B cell (primary cell): ENCODE data around the gene GUCA2B. TPM values are rescaled to one million over a fixed set of nuclear protein-coding genes. Genes with fewer than 3 reads are reported as not detected.

Experiments used
- ATAC-seq: fragments of 200-7000 bp; cut with Tn5 transposase; one replicate; pipeline ENCODE4 v1.10.0; 2021; ENCODE audit warnings: low read depth, mild to moderate bottlenecking, moderate number of reproducible peaks, moderate library complexity
- CTCF ChIA-PET: fragments of 350-600 bp; sonication (Branson Sonifier 250); formaldehyde crosslinking; loops from one replicate; lab custom pipeline; 2021; ENCODE audit warnings: antibody characterized with exemption, inconsistent platforms; lab: Charles Lee
- POLR2A ChIA-PET: fragments of 350-600 bp; sonication (Branson Sonifier 250); formaldehyde crosslinking; loops from one replicate; lab custom pipeline; 2021; ENCODE audit warnings: antibody characterized with exemption; lab: Charles Lee
- DNase-seq: peaks from one replicate; pipeline ENCODE4 v3.0.0; 2013
- H2AFZ ChIP-seq: 2 replicates; pipeline ENCODE4 v1.6.1; 2012; ENCODE audit warnings: mild to moderate bottlenecking, low read depth, low read length; ENCODE audit not compliant: insufficient read depth, poor library complexity, severe bottlenecking
- H3K27ac ChIP-seq, 2 donors: 1 replicate in 1 of 2; 2 replicates in 1 of 2; pipeline ENCODE4 v1.5.1; 2012 to 2013; ENCODE audit warnings: low read length in 2 of 2, mild to moderate bottlenecking in 2 of 2, moderate library complexity in 1 of 2
- H3K27me3 ChIP-seq, 4 experiments: fragments of 200-600 bp in 1 of 4; sonication (generic) in 1 of 4; replicated peaks in 1 of 4; 1 replicate in 2 of 4; 2 replicates in 2 of 4; pipeline versions ENCODE4 v1.6.1 to v1.7.0; 2013 to 2016; ENCODE audit warnings: low read length in 3 of 4, mild to moderate bottlenecking in 2 of 4, mixed read lengths in 1 of 4, moderate library complexity in 1 of 4; ENCODE audit not compliant: insufficient read depth in 4 of 4, control insufficient read depth in 3 of 4; ENCODE audit errors: control extremely low read depth in 1 of 4
- H3K36me3 ChIP-seq, 2 experiments: replicated peaks in 1 of 2; 1 replicate in 1 of 2; 2 replicates in 1 of 2; pipeline versions ENCODE4 v1.6.1 to v1.7.1; 2013; ENCODE audit warnings: low read length in 1 of 2; ENCODE audit not compliant: insufficient read depth in 2 of 2, control insufficient read depth in 1 of 2; ENCODE audit errors: control extremely low read depth in 1 of 2, extremely low read depth in 1 of 2
- H3K4me1 ChIP-seq, 2 donors: fragments of 200-600 bp in 1 of 2; sonication (generic) in 1 of 2; 1 replicate in 1 of 2; 2 replicates in 1 of 2; pipeline versions ENCODE4 v1.5.1 to v1.6.1; 2013 to 2017; ENCODE audit warnings: low read length in 2 of 2; ENCODE audit not compliant: control insufficient read depth in 2 of 2, insufficient read depth in 2 of 2
- H3K4me2 ChIP-seq: replicated peaks from 2 replicates; pipeline ENCODE3; 2012; ENCODE audit warnings: mild to moderate bottlenecking, low read depth, low read length; ENCODE audit not compliant: poor library complexity, severe bottlenecking
- H3K4me3 ChIP-seq, 5 experiments: fragments of 200-600 bp in 1 of 5; sonication (generic) in 1 of 5; 1 replicate in 3 of 5; 2 replicates in 2 of 5; pipeline versions ENCODE4 v1.5.1 to v1.7.0; 2011 to 2016; ENCODE audit warnings: low read length in 4 of 5, mild to moderate bottlenecking in 4 of 5, low read depth in 2 of 5, control low read depth in 1 of 5, moderate library complexity in 1 of 5; ENCODE audit not compliant: insufficient read depth in 1 of 5; ENCODE audit errors: control extremely low read depth in 1 of 5, extremely low read depth in 1 of 5
- H3K79me2 ChIP-seq: fragments of 200-600 bp; sonication (generic); one replicate; pipeline ENCODE4 v1.6.0; 2016; ENCODE audit warnings: low read length; ENCODE audit not compliant: control insufficient read depth, insufficient read depth
- H3K9ac ChIP-seq: fragments of 200-600 bp; sonication (generic); 2 replicates; pipeline ENCODE4 v1.6.1; 2017; ENCODE audit warnings: mild to moderate bottlenecking, low read length, moderate library complexity
- H3K9me3 ChIP-seq, 3 donors: one replicate each; pipeline versions ENCODE4 v1.6.1 to v1.7.1; 2013; ENCODE audit warnings: low read length in 2 of 3; ENCODE audit not compliant: control insufficient read depth in 2 of 3, insufficient read depth in 1 of 3; ENCODE audit errors: control extremely low read depth in 1 of 3
- H4K20me1 ChIP-seq: 2 replicates; pipeline ENCODE4 v1.6.0; 2012; ENCODE audit warnings: mild to moderate bottlenecking, low read length; ENCODE audit not compliant: insufficient read depth, control insufficient read depth, poor library complexity, severe bottlenecking
- H3K27ac Mint-ChIP-seq: one replicate; pipeline ENCODE4 v1.8.0; 2021; ENCODE audit warnings: mixed read lengths
- H3K27me3 Mint-ChIP-seq: one replicate; pipeline ENCODE4 v1.8.0; 2021; ENCODE audit warnings: mixed read lengths
- H3K4me1 Mint-ChIP-seq: one replicate; pipeline ENCODE4 v1.8.0; 2021; ENCODE audit warnings: mixed read lengths
- H3K4me3 Mint-ChIP-seq: one replicate; pipeline ENCODE4 v1.8.0; 2021; ENCODE audit warnings: mixed read lengths
- H3K9me3 Mint-ChIP-seq: one replicate; pipeline ENCODE4 v1.8.0; 2022; ENCODE audit warnings: mixed read lengths; ENCODE audit not compliant: insufficient read depth
- EZH2 ChIP-seq: IDR thresholded peaks from 2 replicates; pipeline ENCODE4 v1.6.1; 2012; ENCODE audit warnings: borderline replicate concordance, low read depth, mild to moderate bottlenecking, moderate library complexity, low read length; ENCODE audit not compliant: insufficient read depth, poor library complexity, severe bottlenecking
- WGBS: methylation state at CpG from one replicate; pipeline ENCODE4 v1.1.5; 2013; ENCODE audit warnings: missing lambda C conversion rate; ENCODE audit not compliant: insufficient coverage; 5-methylcytosine and 5-hydroxymethylcytosine counted together
- intact Hi-C: fragments of 100-400 bp; cut with micrococcal nuclease; formaldehyde crosslinking; loops from one replicate; pipeline ENCODE4 v1.10.0; 2022
- polyA plus RNA-seq: library from polyadenylated mRNA; depleted of rRNA; stranded (reverse); fragments of >200 nt; gene quantifications from 2 replicates; pipeline ENCODE4 v1.2.3, GENCODE V29; 2012
- total RNA-seq, 2 donors: library from RNA; stranded (reverse); fragments of 120-200 nt in 1 of 2; gene quantifications; 1 replicate in 1 of 2; 2 replicates in 1 of 2; pipeline versions ENCODE4 v1.2.3 to v1.2.4, GENCODE V29; 2013 to 2022
- TF ChIP-seq, protein P1 (sequence below): fragments of 200-600 bp; IDR thresholded peaks from one replicate; pipeline ENCODE4 v1.8.0; 2022; ENCODE audit warnings: antibody characterized with exemption, mild to moderate bottlenecking

Gene GUCA2B
- total and polyA plus RNA-seq, 2 donors (not counting 1 experiment from before 2014, with no cell fraction given), result not detected

DNA sequence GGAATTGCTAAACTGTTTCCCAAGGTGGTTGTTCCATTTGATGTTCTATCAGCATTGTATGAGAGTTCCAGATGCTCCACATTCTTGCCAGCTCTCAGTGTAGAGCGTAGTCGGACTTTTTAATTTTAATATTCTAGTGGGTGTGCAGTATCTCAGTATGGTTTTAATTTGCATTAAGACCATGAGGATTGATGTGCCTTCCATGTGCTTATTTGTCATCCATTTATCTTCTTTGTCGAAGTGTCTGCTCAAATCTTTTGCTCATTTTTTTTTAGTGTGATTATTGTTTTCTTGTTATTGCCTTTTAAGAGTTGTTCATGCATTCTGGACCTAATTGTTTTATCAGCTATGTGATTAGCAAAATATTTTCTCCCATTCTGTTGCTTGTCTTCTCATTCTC, 13.8 kb upstream of the GUCA2B start:
- no peaks in the 10 kb centered on the region for H4K20me1 ChIP-seq
- H2AFZ ChIP-seq, result no peak overlapping the region
- no peak overlapping the region for H3K27ac ChIP-seq
- TF ChIP-seq, protein P1, sequence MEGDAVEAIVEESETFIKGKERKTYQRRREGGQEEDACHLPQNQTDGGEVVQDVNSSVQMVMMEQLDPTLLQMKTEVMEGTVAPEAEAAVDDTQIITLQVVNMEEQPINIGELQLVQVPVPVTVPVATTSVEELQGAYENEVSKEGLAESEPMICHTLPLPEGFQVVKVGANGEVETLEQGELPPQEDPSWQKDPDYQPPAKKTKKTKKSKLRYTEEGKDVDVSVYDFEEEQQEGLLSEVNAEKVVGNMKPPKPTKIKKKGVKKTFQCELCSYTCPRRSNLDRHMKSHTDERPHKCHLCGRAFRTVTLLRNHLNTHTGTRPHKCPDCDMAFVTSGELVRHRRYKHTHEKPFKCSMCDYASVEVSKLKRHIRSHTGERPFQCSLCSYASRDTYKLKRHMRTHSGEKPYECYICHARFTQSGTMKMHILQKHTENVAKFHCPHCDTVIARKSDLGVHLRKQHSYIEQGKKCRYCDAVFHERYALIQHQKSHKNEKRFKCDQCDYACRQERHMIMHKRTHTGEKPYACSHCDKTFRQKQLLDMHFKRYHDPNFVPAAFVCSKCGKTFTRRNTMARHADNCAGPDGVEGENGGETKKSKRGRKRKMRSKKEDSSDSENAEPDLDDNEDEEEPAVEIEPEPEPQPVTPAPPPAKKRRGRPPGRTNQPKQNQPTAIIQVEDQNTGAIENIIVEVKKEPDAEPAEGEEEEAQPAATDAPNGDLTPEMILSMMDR, result no peak
- TF ChIP-seq EZH2, result no peak
- intact Hi-C loops, result no loop called here
- no peaks in the 10 kb centered on the region for H3K9me3 ChIP-seq
- no peak overlapping the region for H3K4me3 Mint-ChIP-seq
- ATAC-seq (no peak), DNase-seq (no peak)
- H3K27me3 ChIP-seq, result peaks cover 0 to 1% (median 0%) of the 10 kb centered on the region in 4 experiments
- H3K4me2 ChIP-seq, result no peak overlapping the region
- ChIA-PET CTCF (no interaction called here), POLR2A (no interaction called here)
- H3K9me3 Mint-ChIP-seq, result no peaks in the 10 kb centered on the region
- no peak overlapping the region for H3K4me3 ChIP-seq
- no peak overlapping the region for H3K9ac ChIP-seq
- WGBS, result no CpG with 5 or more reads among the region's 3 CpGs
- H3K79me2 ChIP-seq, result no peaks in the 10 kb centered on the region
- H3K27me3 Mint-ChIP-seq, result peaks cover 25% of the 10 kb centered on the region
- H3K4me1 Mint-ChIP-seq, result no peaks in the 10 kb centered on the region
- H3K36me3 ChIP-seq, result no peaks in the 10 kb centered on the region
- no peak overlapping the region for H3K27ac Mint-ChIP-seq
- H3K4me1 ChIP-seq, result no peaks in the 10 kb centered on the region

DNA sequence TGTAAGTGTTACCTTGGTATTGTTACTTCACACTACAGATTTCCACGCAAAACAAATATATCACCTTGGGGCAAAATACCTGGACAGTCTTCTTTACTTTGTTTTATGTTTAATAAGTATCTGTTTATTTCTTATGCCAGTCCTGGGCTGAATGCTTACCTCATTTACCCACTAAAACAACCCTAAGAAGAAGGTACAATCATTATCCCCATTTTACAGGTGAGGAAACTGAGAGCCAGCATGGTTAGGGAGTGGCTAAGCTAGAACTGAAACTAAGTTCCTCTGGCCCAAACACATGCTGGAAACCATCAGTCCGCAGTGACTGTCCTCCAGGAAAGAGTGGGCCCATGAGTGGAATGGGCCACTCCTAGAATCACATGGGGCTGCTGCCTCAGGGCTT, 13.0 kb upstream of the GUCA2B start:
- no peak for TF ChIP-seq EZH2
- TF ChIP-seq, protein P1, result no peak
- no peaks in the 10 kb centered on the region for H3K9me3 Mint-ChIP-seq
- H2AFZ ChIP-seq, result no peak overlapping the region
- ChIA-PET POLR2A (no interaction called here), CTCF (no interaction called here)
- ATAC-seq (no peak), DNase-seq (no peak)
- H3K36me3 ChIP-seq, result no peaks in the 10 kb centered on the region
- H3K27ac Mint-ChIP-seq, result no peak overlapping the region
- H3K4me3 Mint-ChIP-seq, result no peak overlapping the region
- intact Hi-C loops, result no loop called here
- H4K20me1 ChIP-seq, result no peaks in the 10 kb centered on the region
- H3K4me2 ChIP-seq, result no peak overlapping the region
- H3K9ac ChIP-seq, result no peak overlapping the region
- no peaks in the 10 kb centered on the region for H3K79me2 ChIP-seq
- no peak overlapping the region for H3K27ac ChIP-seq
- H3K27me3 ChIP-seq, result peaks cover 0 to 3% (median 0%) of the 10 kb centered on the region in 4 experiments
- H3K4me1 ChIP-seq, result no peaks in the 10 kb centered on the region
- 90% methylated on average over 1 of the region's 2 CpGs for WGBS
- no peak overlapping the region for H3K4me3 ChIP-seq
- no peaks in the 10 kb centered on the region for H3K4me1 Mint-ChIP-seq
- no peaks in the 10 kb centered on the region for H3K9me3 ChIP-seq
- H3K27me3 Mint-ChIP-seq, result peaks cover 28% of the 10 kb centered on the region
